Body of pancreas (tissue), 4 donors: ENCODE measurements around the gene C11orf52.

Source experiments
- CTCF ChIP-seq, 7 experiments: fragments of 450-650 bp in 4 of 7; fragments of 200-600 bp in 3 of 7; sonication (generic) in 3 of 7; IDR thresholded peaks; one replicate each; pipeline ENCODE4 v1.5.1; 2016 to 2019; ENCODE audit warnings: antibody characterized with exemption in 7 of 7
- POLR2A ChIP-seq, 3 donors: fragments of 450-650 bp; IDR thresholded peaks; one replicate each; pipeline ENCODE4 v1.6.1; 2016; ENCODE audit warnings: antibody characterized with exemption in 3 of 3, mild to moderate bottlenecking in 2 of 3

GRCh38 chr11:111932611-111932950 lies 13.9 kb downstream of the C11orf52 start:
- TF ChIP-seq CTCF (IDR thresholded peaks at IDR 0.05) (no peak), POLR2A (IDR thresholded peaks at IDR 0.05) (no peak)
